ENCODE results near the gene IL7R.

DNA sequence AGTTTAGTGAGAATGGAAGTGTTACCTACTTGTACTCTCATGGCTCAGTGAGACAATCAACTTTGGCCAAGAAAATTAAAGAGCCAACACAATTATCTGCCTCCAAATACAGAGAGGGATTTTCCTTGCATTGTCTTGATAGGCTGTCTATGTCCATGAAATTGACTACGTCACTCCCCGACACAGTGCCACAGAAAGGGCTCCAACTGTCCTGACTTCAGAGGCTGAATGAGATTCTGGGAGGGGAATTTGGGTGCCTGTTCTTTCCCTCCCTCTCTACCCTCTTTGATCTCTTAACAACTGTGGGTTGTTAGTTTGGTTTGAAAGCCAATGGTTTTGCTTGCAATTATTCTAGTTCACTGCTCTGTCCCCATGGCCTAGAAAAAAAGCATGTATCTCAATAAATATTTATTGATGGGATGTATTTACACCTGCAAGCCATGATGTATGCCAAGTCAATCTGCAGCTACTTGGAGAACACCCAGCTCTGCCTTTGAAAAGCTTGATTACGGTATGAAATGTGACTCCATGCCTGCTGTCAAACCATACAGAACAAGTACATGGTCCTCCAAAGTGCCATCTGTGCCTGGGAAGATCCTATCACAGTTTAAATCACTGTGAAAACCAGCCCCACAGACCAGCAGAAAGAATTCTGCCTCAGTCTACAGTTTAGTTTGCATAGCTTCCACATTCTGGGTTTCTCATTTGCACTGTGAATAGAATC lies 44.4 kb downstream of the IL7R start:
- TF ChIP-seq, protein P1, sequence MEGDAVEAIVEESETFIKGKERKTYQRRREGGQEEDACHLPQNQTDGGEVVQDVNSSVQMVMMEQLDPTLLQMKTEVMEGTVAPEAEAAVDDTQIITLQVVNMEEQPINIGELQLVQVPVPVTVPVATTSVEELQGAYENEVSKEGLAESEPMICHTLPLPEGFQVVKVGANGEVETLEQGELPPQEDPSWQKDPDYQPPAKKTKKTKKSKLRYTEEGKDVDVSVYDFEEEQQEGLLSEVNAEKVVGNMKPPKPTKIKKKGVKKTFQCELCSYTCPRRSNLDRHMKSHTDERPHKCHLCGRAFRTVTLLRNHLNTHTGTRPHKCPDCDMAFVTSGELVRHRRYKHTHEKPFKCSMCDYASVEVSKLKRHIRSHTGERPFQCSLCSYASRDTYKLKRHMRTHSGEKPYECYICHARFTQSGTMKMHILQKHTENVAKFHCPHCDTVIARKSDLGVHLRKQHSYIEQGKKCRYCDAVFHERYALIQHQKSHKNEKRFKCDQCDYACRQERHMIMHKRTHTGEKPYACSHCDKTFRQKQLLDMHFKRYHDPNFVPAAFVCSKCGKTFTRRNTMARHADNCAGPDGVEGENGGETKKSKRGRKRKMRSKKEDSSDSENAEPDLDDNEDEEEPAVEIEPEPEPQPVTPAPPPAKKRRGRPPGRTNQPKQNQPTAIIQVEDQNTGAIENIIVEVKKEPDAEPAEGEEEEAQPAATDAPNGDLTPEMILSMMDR (IDR thresholded peaks at IDR 0.05) = no peak
- no peak for TF ChIP-seq POLR2A (IDR thresholded peaks at IDR 0.05)

All from esophagus squamous epithelium (tissue), 4 donors.